NCI-H1092 treated with DMSO at 0.1 percent for 48 hours (cell line): ENCODE data around the gene VRK3.
"Not testable (repeated sequence)": the region's sequence is repeated elsewhere in the genome, so short reads cannot be mapped to it uniquely, and the experiment has no call there.

Experiments
- DNase-seq: peaks from one replicate; lab custom pipeline; 2025; lab: John Stamatoyannopoulos, UW

The VRK3 gene

DNA sequence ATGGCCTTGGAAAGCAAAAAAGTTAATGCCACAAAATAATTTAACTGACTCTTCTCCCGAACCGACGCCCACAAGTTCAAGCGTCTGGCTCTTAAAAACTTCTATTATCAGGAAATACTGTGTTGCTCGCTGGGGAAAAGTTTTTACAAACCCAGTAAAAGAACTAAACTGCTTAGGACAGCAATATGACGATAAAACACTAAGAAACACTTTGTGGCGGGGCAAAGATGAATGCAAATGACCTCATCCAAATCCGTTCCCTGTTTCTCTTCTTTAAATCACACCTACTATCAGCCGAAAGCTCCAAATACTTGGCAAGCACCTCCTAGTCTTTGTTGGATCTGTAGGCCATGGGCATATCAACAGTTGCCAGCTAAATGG, 69.1 kb downstream of the VRK3 start:
- no peak for DNase-seq

DNA sequence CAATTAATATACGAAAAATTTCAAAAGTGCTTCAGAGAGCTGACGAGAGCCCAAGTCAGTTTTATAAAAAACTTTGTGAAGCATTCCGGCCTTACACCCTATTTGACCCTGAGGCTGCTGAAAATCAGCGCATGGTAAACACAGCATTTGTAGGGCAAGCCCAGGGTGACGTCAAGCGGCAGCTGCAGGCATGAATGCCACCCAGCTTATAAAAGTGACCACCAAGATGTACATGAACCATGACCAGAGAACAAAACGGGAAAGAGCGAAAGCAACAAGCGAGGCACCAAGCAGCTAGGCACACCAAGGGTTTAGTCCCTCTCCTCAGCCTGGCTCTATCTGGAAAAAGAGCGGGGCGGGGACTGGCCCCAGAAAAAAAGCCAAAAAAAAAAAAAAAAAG, 70.2 kb downstream of the VRK3 start:
- no peak for DNase-seq

DNA sequence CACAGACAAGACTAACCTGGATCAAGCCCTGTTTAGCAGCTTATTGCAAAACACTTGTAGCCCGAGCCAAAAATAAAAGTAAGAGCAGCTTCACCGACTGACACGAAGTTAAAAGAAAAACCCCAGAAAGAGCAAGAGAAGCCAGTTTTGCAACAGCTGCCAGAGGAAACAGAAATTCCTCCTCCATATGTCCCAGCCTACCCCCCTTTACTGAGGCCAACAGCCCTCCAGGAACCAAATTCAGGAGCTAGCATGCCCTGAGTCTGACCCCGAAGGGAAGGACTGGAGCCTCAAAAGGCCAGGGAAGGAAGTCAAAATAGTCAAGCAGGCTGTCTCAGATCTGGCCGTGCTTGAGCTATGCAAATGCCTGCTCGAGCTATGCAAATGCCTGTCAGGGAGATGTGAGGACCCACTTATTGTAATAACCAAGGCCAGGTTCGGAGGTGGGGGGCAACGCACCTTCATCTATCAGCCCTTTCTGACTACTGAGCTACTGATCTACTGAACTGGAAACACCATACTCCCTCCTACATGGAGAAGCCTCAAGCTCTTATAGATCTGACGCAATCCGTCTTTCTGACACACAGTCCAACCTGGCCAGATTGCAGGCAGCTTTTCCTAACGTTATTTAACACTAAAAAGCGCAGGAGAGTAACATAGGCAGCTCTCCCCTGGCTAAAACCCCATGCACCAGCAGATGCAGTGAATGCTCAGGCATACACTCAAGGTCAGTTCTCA, 70.9 kb downstream of the VRK3 start:
- no peak for DNase-seq

DNA sequence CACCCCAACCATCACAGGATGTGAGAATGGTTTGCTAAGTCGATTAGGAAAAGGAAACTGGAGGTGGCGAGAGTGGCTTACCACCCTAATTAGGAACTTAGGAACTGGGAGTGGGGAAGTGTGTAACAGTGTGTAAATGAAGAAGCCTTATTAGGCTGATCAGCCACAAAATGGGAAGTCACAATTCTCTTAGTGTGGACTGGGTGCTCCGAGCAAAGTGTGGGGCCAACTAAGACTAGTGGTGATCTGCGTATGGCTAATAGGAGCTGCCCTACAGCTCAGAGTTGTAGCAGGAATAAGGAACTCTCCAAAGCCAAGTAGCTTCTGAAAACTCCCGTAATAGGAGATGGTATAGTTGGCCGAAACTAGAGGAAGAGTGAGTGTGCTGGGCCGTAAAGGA, 71.8 kb downstream of the VRK3 start:
- no peak for DNase-seq

DNA sequence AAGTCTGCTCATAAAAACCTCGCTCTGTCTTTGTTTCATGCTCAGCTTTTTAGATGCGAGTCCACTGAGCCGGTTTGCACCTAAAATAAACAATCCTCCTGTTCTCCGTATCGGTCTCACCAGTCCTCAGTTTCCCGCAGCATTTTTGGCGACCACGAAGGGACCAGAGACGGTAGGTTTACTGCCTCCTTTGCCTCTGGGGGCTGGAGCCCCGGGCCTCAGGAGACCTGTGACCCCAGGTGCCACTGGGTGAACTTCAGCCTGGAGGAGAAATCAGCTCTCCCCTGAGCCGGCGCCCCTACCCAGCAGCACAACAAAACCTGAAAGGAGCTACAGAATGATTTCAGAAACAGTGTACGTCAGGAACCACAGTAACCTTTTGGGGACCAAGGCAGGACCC, 72.3 kb downstream of the VRK3 start:
- DNase-seq, result no peak

DNA sequence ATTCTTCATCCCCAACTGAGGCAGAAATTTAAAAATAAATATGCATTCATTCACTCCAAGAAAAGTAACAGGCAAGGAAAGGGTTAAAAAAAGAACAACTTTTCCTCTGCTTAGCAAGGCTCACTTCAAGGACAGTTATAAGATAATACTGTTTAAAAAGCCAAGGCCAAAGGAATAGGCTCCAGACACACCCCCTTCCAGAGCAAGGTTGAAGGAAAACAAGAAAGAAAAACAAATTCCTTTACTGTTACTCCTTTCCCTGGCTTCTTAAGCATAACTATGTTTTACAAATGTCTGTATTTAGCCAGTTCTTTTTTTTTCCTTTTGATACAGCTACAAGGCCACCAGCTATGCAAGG, 72.7 kb downstream of the VRK3 start:
- DNase-seq, result no peak

DNA sequence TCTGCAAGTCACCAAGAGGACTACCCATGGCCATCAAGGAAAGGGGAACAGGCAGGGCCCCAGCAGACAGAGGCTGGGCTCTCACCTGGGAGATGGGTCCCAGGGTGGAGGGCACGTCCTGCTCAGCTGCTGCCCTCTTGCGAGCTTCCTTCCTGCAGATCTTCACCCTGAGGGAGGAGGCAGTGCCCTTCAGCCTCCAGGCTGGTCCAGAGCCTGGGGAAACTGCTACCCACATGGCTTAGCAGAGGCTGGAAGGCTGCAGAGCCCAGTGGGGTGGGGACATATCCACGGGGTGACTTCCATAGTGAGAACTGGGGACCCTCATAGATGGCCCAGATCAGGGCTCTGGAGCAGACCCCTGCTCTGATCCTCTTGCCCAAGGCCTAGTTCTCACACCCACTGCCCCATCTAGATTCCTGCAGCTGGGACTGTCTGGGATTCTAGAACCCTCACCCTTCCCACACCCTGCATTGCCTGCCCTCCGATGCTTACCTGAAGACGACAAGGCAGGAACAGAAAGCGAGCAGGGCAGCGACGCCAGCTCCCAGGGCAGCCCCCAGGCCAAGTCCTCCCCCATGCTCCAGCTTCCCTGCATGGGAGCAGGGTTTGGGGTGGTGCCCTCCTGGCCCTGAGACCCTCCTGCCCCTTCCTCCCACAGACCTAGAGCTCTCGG, 73.2 kb downstream of the VRK3 start:
- DNase-seq, result no peak

DNA sequence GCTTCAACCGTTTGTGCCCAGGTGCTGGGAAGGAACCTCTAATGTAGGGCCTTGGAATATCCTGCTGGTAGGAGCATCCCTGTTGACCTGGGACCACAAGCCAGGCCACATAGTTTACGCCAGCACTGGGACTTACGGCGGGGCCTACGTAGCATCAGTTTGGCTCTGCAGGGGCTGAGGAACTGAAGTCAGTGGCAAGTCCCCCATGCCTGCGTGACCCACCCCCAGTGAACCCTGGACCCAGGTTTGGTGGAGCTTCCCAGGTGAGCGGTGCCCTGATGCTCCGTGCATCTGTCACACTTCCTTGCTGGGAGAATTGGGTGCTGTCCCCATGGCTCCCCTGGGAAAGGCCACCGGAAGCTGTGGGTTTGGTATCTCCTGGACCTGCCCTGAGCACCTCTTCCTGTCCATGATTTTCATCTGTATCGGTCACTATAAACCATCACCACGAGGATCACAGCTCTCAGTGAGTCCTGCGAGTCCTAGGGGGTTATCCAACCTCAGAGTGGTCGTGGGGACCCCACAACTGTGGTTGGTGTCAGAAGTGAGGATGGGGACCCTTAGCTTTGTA, 74.1 kb downstream of the VRK3 start:
- no peak for DNase-seq

DNA sequence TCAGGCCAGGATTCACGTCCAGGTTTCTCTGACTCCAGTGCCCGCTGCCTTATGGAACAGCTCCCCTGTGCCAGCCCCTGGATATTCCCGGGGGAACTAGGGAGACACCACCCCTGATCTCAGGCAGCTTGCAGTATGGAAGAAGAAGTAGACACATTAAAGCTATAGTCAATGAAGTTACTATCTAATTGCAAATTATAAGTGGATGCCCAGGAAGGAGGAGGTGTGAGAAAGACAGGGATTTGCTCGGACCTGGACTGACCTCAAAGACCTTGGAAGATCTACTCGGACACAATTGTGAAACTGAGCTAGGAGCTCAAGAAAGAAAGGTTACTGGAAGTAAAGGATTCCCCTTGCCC, 74.6 kb downstream of the VRK3 start:
- DNase-seq, result no peak

DNA sequence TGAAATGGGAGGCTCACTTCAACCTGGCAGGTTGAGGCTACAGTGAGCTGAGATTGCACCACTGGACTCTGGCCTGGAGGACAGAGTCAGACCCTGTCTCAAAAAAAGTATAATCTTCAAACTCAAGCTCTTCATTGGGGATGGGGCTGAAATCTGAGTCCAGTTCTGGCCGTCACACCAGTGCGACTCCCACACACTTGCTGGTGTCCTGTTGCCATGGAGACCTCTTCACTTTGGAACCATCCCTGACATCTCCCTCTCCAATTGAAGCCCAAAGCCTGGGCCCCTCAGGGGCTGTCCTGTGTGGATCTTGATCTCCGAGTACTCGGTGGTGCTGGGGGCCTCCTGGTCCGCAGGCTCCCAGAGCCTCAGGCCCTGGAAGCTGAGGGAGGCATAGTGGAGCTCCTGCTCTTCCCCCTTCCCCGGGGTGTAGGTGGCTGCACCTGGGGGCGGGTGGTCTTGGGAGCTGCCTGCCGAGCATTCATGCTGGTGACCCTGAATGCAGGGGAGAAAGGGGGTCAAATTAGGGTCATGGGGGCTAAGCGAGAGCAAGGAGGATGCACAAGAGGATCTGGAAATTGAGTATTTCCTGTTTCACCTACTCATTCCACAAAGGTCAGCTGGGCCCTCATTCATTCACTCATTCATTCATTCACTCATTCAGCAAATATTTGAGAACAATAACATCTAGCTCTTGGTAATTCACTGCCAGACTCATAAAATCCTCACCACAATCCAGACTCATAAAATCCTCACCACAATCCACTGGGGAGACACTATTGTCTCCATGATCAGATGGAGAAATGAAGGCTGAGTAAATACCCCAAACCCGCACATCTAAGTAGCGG, 75.2 kb downstream of the VRK3 start:
- no peak for DNase-seq

DNA sequence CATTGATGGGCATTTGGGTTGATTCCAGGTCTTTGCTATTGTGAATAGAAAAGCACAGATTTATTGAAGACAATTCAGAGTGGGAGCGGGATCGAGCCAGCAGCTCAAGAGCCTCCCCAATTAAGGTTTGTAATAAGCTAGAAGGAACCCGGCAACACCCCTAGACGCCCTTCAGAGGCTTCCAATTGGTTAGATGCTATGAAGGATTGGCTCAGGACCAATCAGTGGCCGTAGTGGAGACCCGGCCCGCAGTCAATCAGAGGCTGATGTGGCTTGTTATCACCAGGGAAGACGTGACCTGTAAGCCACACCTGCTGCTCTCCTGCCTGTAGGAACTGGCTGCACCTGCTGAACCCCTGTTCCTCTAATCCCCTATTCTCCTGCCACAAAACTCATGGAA, 78.8 kb downstream of the VRK3 start:
- no peak for DNase-seq

DNA sequence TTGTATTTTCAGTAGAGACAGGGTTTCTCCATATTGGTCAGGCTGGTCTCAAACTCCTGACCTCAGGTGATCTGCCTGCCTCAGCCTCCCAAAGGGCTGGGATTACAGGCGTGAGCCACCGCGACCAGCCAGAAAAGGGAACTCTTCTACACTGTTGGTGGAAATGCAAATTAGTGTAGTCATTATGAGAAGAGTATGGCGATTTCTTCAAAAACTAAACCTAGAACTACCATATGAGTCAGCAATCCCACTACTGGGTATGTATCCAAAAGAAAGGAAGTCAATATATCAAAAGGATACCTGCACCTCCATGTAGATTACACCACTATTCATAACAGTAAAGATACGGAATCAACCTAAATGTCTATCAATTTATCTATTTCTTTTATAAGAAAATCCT, 80.6 kb downstream of the VRK3 start:
- not testable (repeated sequence) for DNase-seq

DNA sequence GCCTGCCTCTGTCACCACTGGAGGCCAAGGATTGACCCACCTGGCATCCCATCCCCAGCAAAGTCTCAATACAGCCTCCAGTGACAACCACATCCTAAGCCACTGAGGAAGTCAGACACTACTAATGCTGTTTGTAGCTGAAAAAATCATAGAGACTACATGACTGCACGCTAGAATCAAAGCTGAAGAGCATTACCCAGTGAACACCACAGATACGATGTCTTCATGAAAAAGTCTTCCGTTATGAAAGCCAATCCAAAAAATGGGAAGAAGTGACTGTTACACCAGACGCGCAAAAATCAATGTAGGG, 84.7 kb downstream of the VRK3 start:
- no peak for DNase-seq

DNA sequence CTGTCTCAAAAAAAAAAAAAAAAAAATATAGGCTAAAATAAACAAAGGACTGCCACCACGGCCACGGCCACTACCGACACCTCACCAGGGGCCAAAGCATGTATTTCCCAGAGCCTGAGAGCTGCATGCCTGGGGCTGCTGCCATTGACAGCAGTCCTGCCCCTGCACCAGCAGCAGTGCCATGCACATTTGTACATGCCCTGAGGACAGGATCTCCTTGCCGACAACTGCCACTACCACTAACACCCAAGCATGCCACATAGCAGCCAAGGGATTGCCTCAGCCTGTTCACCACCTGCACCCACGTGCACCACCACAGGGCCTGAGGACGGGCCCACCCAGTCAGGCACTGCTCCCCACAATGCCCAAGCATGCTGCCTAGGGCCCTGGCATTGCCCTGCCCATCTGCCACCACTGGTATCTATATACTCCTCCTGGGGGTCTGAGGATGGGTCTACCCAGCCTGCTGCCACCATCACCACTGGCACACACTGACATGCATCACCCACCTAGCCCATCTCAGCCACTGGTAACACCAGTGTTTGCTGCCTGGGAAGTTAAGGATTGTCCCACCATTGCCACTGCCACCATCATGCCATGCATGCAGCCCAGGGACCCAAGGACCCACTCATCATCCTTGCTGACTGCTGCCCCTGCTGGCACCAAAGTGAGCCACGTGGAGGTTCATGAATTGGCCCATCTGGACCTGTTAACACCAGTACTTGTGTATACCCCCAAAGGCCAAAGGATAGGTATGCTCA, 85.3 kb downstream of the VRK3 start:
- DNase-seq, result no peak

DNA sequence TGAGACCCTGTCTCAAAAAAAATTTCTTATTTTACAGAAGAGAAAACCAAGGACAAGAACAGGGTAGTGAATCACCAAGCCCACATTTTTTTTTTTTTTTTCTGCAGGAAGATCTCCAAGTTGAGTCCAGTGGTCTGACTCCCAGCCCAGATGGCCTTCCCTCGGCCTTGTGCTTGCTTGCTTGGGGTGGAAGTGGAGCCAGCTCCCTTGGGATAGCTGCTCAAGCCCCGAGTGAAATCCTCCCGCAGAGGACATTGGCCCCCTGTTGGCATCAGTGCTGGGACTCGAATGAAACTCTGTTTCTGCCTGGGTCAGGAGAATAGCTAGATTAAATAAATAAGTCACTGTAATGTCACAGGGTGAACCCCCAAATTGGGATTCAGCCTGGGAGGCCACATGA, 86.5 kb downstream of the VRK3 start:
- no peak for DNase-seq

DNA sequence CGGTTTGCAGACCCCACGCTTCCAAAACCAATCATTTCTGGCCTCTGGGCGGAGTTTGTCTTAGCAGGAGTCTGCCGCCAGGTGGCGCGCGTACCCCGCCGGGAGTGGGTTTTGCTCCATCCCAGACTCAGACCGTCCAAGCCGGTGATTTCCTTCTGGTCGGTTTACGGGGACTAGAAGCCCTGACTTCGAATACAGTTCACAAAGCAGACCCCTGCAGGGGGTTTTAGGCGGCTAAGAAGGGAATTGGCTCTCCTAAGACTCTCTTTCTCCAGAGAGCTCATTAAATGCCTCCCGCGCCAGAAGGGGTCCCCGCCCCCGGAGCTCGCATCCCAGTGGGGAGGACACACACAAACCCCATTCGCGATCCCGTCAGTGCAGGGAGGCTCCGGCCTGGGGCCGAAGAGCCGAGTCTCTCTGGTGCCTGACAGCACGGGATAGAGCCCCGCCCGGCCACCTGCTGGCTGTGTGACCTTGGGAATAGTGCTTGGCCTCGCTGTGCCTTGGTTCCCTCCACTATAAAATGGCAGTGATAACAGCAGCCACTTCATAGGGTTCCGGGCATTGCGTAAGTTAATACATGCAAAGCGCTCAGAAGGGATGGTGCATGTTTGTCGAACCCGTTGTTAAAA, 87.3 kb downstream of the VRK3 start:
- peak; percentile 21 for DNase-seq

DNA sequence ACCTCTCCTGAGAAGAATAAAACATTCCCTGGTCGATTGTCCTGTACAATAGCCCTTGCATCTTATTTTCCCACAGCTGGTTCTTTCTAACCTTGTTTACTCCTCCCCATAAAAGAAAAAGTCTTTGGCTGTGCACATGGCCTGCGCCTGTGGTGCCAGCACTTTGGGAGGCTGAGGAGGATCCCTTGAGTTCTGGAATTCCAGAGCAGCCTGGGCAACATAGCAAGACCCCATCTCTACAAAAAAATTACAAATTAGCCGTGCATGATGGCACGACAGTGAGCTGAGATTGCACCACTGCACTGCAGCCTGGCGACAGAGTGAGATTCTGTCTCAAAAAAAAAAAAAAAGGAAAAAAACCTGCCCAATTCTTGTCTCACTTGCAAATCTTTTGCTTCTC, 88.6 kb downstream of the VRK3 start:
- no peak for DNase-seq

DNA sequence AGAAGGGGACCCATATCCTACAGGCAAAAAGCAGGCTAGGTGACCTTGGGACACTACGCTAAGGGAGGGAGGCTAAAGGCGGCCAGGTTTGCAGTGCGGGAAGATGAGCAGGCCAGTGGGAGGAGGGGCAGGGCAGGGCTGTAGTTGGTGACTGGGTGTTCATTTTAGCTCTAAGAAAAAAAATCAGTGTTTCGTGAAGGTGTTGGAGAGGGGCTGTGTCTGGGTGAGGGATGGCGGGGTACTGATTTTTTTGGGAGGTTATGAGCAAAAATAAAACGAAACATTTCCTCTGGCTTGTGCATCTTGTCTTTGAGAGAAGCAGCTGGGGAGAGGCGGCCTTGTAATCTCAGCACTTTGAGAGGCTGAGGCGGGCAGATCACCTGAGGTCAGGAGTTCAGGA, 91.5 kb downstream of the VRK3 start:
- no peak for DNase-seq

DNA sequence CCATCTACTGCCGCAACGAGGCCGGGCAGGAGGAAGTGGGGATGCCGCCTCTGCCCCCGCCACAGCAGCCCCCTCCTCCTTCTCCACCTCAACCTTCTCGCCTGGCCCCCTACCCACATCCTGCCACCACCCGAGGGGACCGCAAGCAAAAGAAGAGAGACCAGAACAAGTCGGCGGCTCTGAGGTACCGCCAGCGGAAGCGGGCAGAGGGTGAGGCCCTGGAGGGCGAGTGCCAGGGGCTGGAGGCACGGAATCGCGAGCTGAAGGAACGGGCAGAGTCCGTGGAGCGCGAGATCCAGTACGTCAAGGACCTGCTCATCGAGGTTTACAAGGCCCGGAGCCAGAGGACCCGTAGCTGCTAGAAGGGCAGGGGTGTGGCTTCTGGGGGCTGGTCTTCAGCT, 92.4 kb downstream of the VRK3 start:
- no peak for DNase-seq

DNA sequence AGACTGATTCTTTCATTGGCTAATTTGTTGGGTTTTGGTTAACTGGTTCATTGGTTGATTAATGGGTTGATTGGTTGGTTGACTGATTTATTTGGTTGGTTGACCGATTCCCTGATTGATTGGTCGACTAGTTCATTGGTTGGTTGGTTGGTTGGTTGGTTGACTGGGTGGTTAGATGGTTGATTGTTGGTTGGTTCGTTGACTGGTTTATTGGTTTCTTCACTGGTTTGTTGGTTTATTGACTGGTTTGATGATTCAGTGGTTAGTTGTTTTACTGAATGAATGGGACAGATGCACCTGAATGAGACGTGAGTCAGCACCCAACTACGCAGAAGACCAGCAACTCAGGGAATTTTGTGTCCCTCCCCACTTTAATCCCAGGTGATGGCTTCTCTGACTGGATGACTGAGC, 93.1 kb downstream of the VRK3 start:
- DNase-seq, result no peak

DNA sequence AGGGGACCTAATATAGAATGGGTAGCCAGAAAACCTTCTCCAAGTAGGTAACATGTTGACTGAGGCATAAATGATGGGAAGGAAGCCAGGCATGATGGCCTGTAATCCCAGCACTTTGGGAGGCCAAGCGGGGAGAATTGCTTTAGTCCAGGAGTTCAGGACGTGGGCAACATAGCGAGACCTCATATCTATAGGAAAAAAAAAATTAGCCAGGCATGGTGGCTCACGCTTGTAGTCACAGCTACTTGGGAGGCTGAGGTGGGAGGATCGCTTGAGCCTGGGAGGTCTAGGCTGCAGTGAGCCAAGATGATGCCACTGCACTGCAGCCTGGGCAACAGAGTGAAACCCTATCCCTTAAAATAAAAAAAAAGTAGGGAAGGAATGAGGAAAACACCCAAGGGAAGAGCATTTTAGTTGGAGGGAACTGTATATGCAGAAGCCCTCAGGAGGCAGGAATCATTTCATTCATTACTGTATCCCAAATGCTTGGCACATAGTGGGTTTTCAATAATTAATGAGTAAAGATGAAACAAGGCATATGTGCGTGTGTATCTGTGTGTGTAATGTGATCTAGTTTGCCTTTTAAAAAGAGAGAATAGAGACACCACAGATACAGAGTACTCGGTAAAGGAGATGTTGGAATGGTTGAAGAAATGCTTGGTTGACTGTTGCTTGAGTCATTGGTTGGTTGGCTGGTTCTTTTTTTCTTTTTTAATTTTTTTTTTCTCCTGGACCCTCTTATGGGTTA, 93.7 kb downstream of the VRK3 start:
- DNase-seq, result no peak
